ENCODE results near the gene SH3GL2. TPM values are rescaled to one million over a fixed set of nuclear protein-coding genes. Genes with fewer than 3 reads are reported as not detected.

The SH3GL2 gene
- polyA plus RNA-seq, 1 donor (not counting 4 experiments of a cell fraction or from before 2014, with no cell fraction given) = not detected

GRCh38 chr9:17622141-17622540 lies 43.3 kb downstream of the SH3GL2 start:
- dilution Hi-C loops (cut with MboI; ENCODE audit: extremely low pct_ligation_motif_present, low sequenced_read_pairs) = no loop called here
- H4K20me1 ChIP-seq (ENCODE audit: control insufficient read depth, extremely low read depth, insufficient read depth, low read length) = no peaks in the 10 kb centered on the region
- no peak overlapping the region for H2AFZ ChIP-seq (ENCODE audit: control insufficient read depth, low read length)
- H3K9me3 ChIP-seq (ENCODE audit: control insufficient read depth, low read depth, low read length) = no peaks in the 10 kb centered on the region
- TF ChIP-seq CTCF (optimal IDR thresholded peaks at IDR 0.05 in 1 of 3, IDR thresholded peaks at IDR 0.05 in 1 of 3, conservative IDR thresholded peaks at IDR 0.05 in 1 of 3; ENCODE audit: extremely low read depth in 1 of 3, insufficient read depth in 2 of 3, low read length in 3 of 3) = no peak
- no peak for TF ChIP-seq EZH2 (IDR thresholded peaks at IDR 0.05; ENCODE audit: low read length)
- H3K9ac ChIP-seq (ENCODE audit: control insufficient read depth, extremely low read depth, insufficient read depth, low read length) = no peak overlapping the region
- H3K4me3 ChIP-seq (ENCODE audit: control insufficient read depth in 2 of 3, extremely low read depth in 1 of 3, insufficient read depth in 2 of 3, low read depth in 1 of 3, low read length in 3 of 3) = no peak overlapping the region
- DNase-seq (ENCODE audit: low read depth, low spot score) (no peak), FAIRE-seq (no peak)
- H3K36me3 ChIP-seq (ENCODE audit: control insufficient read depth in 2 of 2, extremely low read depth in 1 of 2, insufficient read depth in 2 of 2, low read length in 2 of 2) = no peaks in the 10 kb centered on the region
- H3K27me3 ChIP-seq (ENCODE audit: control insufficient read depth, extremely low read depth, insufficient read depth, low read length) = no peaks in the 10 kb centered on the region
- H3K4me2 ChIP-seq (ENCODE audit: control insufficient read depth, extremely low read depth, insufficient read depth, low read depth, low read length) = no peak overlapping the region
- no peaks in the 10 kb centered on the region for H3K9me1 ChIP-seq (ENCODE audit: control insufficient read depth, extremely low read depth, insufficient read depth, low read length)
- H3K79me2 ChIP-seq (ENCODE audit: control insufficient read depth, insufficient read depth, low read length) = no peaks in the 10 kb centered on the region
- H3K4me1 ChIP-seq (ENCODE audit: control insufficient read depth, extremely low read depth, insufficient read depth, low read length) = no peaks in the 10 kb centered on the region
- no peak overlapping the region for H3K27ac ChIP-seq (ENCODE audit: control insufficient read depth, insufficient read depth, low read length)

GRCh38 chr9:17622749-17623148 lies 43.9 kb downstream of the SH3GL2 start:
- H3K9me1 ChIP-seq (ENCODE audit: control insufficient read depth, extremely low read depth, insufficient read depth, low read length) = no peaks in the 10 kb centered on the region
- H3K27me3 ChIP-seq (ENCODE audit: control insufficient read depth, extremely low read depth, insufficient read depth, low read length) = no peaks in the 10 kb centered on the region
- DNase-seq (ENCODE audit: low read depth, low spot score) = no peak
- no peaks in the 10 kb centered on the region for H3K9me3 ChIP-seq (ENCODE audit: control insufficient read depth, low read depth, low read length)
- H2AFZ ChIP-seq (ENCODE audit: control insufficient read depth, low read length) = no peak overlapping the region
- no peaks in the 10 kb centered on the region for H4K20me1 ChIP-seq (ENCODE audit: control insufficient read depth, extremely low read depth, insufficient read depth, low read length)
- dilution Hi-C loops (cut with MboI; ENCODE audit: extremely low pct_ligation_motif_present, low sequenced_read_pairs) = no loop called here
- H3K79me2 ChIP-seq (ENCODE audit: control insufficient read depth, insufficient read depth, low read length) = no peaks in the 10 kb centered on the region
- H3K4me2 ChIP-seq (ENCODE audit: control insufficient read depth, extremely low read depth, insufficient read depth, low read depth, low read length) = no peak overlapping the region
- no peak overlapping the region for H3K27ac ChIP-seq (ENCODE audit: control insufficient read depth, insufficient read depth, low read length)
- TF ChIP-seq EZH2 (IDR thresholded peaks at IDR 0.05; ENCODE audit: low read length) (no peak), CTCF (optimal IDR thresholded peaks at IDR 0.05 in 1 of 3, IDR thresholded peaks at IDR 0.05 in 1 of 3, conservative IDR thresholded peaks at IDR 0.05 in 1 of 3; ENCODE audit: extremely low read depth in 1 of 3, insufficient read depth in 2 of 3, low read length in 3 of 3) (no peak)
- no peaks in the 10 kb centered on the region for H3K4me1 ChIP-seq (ENCODE audit: control insufficient read depth, extremely low read depth, insufficient read depth, low read length)
- H3K9ac ChIP-seq (ENCODE audit: control insufficient read depth, extremely low read depth, insufficient read depth, low read length) = no peak overlapping the region
- FAIRE-seq = no peak
- no peaks in the 10 kb centered on the region for H3K36me3 ChIP-seq (ENCODE audit: control insufficient read depth in 2 of 2, extremely low read depth in 1 of 2, insufficient read depth in 2 of 2, low read length in 2 of 2)
- H3K4me3 ChIP-seq (ENCODE audit: control insufficient read depth in 2 of 3, extremely low read depth in 1 of 3, insufficient read depth in 2 of 3, low read depth in 1 of 3, low read length in 3 of 3) = no peak overlapping the region
